Natural killer cell (primary cell): ENCODE measurements around the gene NFIA. TPM values are rescaled to one million over a fixed set of nuclear protein-coding genes. Genes with fewer than 3 reads are reported as not detected.

Source experiments
- ATAC-seq, 3 donors: fragments of 150-1000 bp in 2 of 3; fragments of 200-7000 bp in 1 of 3; cut with Tn5 transposase; 1 replicate in 1 of 3; 2 replicates in 2 of 3; pipeline ENCODE4 v1.10.0; 2021; ENCODE audit warnings: mild to moderate bottlenecking in 2 of 3, moderate library complexity in 2 of 3
- DNase-seq, 2 donors: peaks; one replicate each; pipeline versions ENCODE4 v3.0.0 to v3.0.0-alpha.2; 2013 to 2021; ENCODE audit warnings: mixed read lengths in 1 of 2
- H3K27ac ChIP-seq: one replicate; pipeline ENCODE4 v1.5.1; 2013; ENCODE audit warnings: mild to moderate bottlenecking, low read length
- H3K27me3 ChIP-seq: one replicate; pipeline ENCODE4 v1.6.1; 2013; ENCODE audit warnings: low read length; ENCODE audit not compliant: control insufficient read depth, insufficient read depth
- H3K36me3 ChIP-seq: one replicate; pipeline ENCODE4 v1.6.1; 2013; ENCODE audit warnings: low read length; ENCODE audit not compliant: control insufficient read depth, insufficient read depth
- H3K4me1 ChIP-seq: one replicate; pipeline ENCODE4 v1.6.1; 2013; ENCODE audit warnings: low read length; ENCODE audit not compliant: control insufficient read depth, insufficient read depth
- H3K4me3 ChIP-seq: one replicate; pipeline ENCODE4 v1.5.1; 2013; ENCODE audit warnings: low read length
- H3K9me3 ChIP-seq: one replicate; pipeline ENCODE4 v1.6.1; 2013; ENCODE audit warnings: low read length; ENCODE audit not compliant: control insufficient read depth, insufficient read depth
- H3K27ac Mint-ChIP-seq, 2 donors: one replicate each; pipeline ENCODE4 v1.8.0; 2022; ENCODE audit warnings: mild to moderate bottlenecking in 2 of 2, mixed read lengths in 2 of 2, moderate library complexity in 1 of 2
- H3K27me3 Mint-ChIP-seq, 2 donors: one replicate each; pipeline ENCODE4 v1.8.0; 2022; ENCODE audit warnings: low read depth in 2 of 2, mixed read lengths in 2 of 2
- H3K36me3 Mint-ChIP-seq: one replicate; pipeline ENCODE4 v1.8.0; 2022; ENCODE audit warnings: mixed read lengths
- H3K4me1 Mint-ChIP-seq, 2 donors: one replicate each; pipeline ENCODE4 v1.8.0; 2022; ENCODE audit warnings: mixed read lengths in 2 of 2
- H3K4me3 Mint-ChIP-seq: one replicate; pipeline ENCODE4 v1.8.0; 2022; ENCODE audit warnings: mild to moderate bottlenecking, moderate library complexity, mixed read lengths
- H3K9me3 Mint-ChIP-seq, 2 donors: one replicate each; pipeline ENCODE4 v1.8.0; 2022; ENCODE audit warnings: mixed read lengths in 2 of 2
- CTCF ChIP-seq: fragments of 200-600 bp; IDR thresholded peaks from one replicate; pipeline ENCODE4 v1.8.0; 2022; ENCODE audit warnings: antibody characterized with exemption
- WGBS: methylation state at CpG from one replicate; pipeline ENCODE4 v1.1.7; 2013; ENCODE audit warnings: missing lambda C conversion rate; ENCODE audit not compliant: insufficient coverage; 5-methylcytosine and 5-hydroxymethylcytosine counted together
- intact Hi-C: fragments of 100-400 bp; cut with micrococcal nuclease; formaldehyde crosslinking; loops from one replicate; pipeline ENCODE4 v1.14.2; 2022
- total RNA-seq, 4 donors: library from RNA; stranded (reverse); fragments of 120-200 nt in 1 of 4; gene quantifications; one replicate each; pipeline versions ENCODE4 v1.2.3 to v1.2.4, GENCODE V29; 2013 to 2022

Gene NFIA
- total RNA-seq, 3 donors from 2014 or later (not counting 1 experiment from before 2014, with no cell fraction given): 3.5 to 6.5 (median 3.6) TPM

GRCh38 chr1:61260171-61260570 lies 177.8 kb downstream of the NFIA start:
- peaks cover 6% of the 10 kb centered on the region for H3K4me1 ChIP-seq
- no peaks in the 10 kb centered on the region for H3K9me3 Mint-ChIP-seq
- no peaks in the 10 kb centered on the region for H3K9me3 ChIP-seq
- H3K4me3 Mint-ChIP-seq: no peak overlapping the region
- TF ChIP-seq CTCF: no peak
- no peak overlapping the region for H3K27ac Mint-ChIP-seq
- no peaks in the 10 kb centered on the region for H3K36me3 ChIP-seq
- H3K4me3 ChIP-seq: no peak overlapping the region
- H3K27me3 Mint-ChIP-seq: peaks cover 21 to 50% of the 10 kb centered on the region in 2 donors
- 93% methylated on average over 6 of the region's 7 CpGs for WGBS
- ATAC-seq (no peak), DNase-seq (no peak)
- peaks cover 7 to 8% of the 10 kb centered on the region in 2 donors for H3K4me1 Mint-ChIP-seq
- intact Hi-C loops: no loop called here
- H3K36me3 Mint-ChIP-seq: no peaks in the 10 kb centered on the region
- no peak overlapping the region for H3K27ac ChIP-seq
- H3K27me3 ChIP-seq: no peaks in the 10 kb centered on the region

- Mint-ChIP-seq H3K27me3 (peaks cover 20 to 47% of the 10 kb centered on the region in 2 donors), H3K27ac (no peak overlapping the region), H3K4me3 (no peak overlapping the region), H3K4me1 (no peaks in the 10 kb centered on the region), H3K9me3 (no peaks in the 10 kb centered on the region), H3K36me3 (no peaks in the 10 kb centered on the region)
- 100% methylated on average over 1 of the region's 3 CpGs for WGBS
- ATAC-seq (no peak), DNase-seq (no peak)
- TF ChIP-seq CTCF: no peak
- intact Hi-C loops: no loop called here
- Histone ChIP-seq H3K9me3 (no peaks in the 10 kb centered on the region), H3K4me1 (no peaks in the 10 kb centered on the region), H3K27me3 (no peaks in the 10 kb centered on the region), H3K4me3 (no peak overlapping the region), H3K36me3 (no peaks in the 10 kb centered on the region), H3K27ac (no peak overlapping the region)
Observed at GRCh38 chr1:61261595-61261994, 179.2 kb downstream of the NFIA start.

- Mint-ChIP-seq H3K27ac (no peak overlapping the region), H3K27me3 (peaks cover 14 to 26% of the 10 kb centered on the region in 2 donors), H3K4me3 (no peak overlapping the region), H3K9me3 (no peaks in the 10 kb centered on the region), H3K36me3 (no peaks in the 10 kb centered on the region), H3K4me1 (peaks cover under 1% of the 10 kb centered on the region in 2 donors)
- no peak for DNase-seq
- no peak for ATAC-seq
- Histone ChIP-seq H3K9me3 (no peaks in the 10 kb centered on the region), H3K27me3 (no peaks in the 10 kb centered on the region), H3K4me1 (no peaks in the 10 kb centered on the region), H3K27ac (no peak overlapping the region), H3K4me3 (no peak overlapping the region), H3K36me3 (no peaks in the 10 kb centered on the region)
- WGBS: 93% methylated on average over 14 of the region's 16 CpGs
- intact Hi-C loops: no loop called here
- no peak for TF ChIP-seq CTCF
Observed at GRCh38 chr1:61263905-61264824, 181.8 kb downstream of the NFIA start.
